ENCODE measurements around the gene TOR2A.

TOR2A gene

DNA sequence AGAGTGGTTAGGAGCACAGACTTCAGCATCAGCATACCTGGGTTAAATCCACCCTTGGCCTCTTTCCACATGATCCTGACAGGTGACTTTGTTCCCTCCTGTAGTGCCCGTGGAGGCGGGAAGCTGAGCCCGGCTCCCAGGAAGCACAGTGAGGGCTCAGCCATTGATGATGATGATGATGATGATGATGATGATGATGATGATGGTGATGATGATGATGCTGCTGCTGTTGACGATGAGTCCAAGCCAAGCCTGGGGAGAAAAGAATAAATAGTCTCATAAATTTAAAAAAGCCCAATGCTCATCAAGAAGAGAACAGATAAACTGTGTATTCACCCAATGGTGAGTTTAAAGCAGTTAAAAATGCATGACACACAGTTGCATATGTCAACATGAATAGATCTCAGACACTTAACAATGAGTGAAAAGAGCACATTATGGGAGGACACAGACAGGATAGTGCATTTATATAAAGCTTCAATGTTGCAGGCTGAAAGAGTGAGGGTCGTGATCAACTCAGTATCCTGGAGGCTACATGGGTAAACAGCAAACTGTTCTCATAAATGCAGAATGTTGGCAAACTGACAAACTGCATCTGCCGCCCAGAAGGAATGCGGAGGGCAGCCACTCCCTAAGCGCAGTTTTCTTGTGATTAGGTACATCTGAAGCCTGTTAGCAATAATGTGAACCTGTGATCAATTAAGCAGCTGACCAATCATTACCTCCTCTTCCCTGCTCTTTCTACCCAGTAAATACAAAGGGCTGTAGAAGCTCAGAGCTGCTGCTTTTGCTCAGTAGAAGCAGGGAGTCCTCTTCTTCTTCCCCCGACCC lies 40.0 kb downstream of the TOR2A start:
- no peak for DNase-seq

DNA sequence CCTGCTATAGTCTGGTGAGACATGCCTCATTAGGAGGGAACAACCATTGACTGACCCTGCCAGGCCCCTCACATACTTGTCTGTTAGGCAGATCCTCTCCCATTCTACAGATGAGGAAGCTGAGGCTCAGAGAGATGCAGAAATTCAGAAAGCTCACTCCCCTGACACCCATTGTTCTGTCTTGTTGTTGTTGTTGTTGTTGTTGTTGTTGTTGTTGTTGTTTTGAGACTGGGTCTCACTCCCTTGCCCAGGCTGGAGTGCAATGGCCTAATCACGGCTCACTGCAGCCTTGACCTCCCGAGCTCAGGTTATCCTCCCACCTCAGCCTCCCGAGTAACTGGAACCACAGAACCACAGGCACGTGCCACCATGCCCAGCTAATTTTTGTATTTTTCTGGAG lies 41.4 kb downstream of the TOR2A start:
- DNase-seq = no peak

DNA sequence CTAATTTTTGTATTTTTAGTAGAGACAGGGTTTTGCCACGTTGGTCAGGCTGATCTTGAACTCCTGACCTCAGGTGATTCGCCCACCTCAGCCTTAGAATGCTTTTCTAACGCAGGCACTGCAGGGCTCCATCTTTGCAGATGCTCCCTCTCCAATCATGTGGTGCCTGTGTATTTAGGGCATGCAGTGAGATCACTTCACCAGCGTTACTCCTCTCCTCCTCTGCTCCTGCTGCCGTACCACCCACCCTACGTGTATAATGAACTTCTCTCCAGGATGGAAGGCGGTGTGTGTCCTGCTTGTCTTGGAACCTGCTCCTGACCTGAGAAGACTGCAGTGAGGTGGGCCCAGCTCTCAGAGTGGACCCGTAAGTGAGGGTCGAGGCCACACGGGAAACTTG lies 42.0 kb downstream of the TOR2A start:
- DNase-seq = no peak

GRCh38 chr9:127692071-127692470 lies 43.0 kb downstream of the TOR2A start:
- no peak for DNase-seq

DNA sequence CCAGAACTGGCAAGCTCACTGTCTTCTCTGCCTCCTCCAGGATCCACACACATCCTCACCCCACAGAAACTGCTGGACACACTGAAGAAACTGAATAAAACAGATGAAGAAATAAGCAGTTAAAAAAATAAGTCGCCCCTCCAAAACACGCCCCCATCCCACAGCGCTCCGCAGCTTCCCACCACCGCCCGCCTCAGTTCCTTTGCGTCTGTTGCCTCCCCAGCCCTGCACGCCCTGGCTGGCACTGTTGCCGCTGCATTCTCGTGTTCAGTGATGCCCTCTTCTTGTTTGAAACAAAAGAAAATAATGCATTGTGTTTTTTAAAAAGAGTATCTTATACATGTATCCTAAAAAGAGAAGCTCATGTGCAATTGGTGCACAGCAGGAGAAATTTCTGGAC lies 44.4 kb downstream of the TOR2A start:
- DNase-seq = no peak

- no peak for DNase-seq
These were observed 45.6 kb downstream of the TOR2A start for GRCh38 chr9:127689329-127690000.

DNA sequence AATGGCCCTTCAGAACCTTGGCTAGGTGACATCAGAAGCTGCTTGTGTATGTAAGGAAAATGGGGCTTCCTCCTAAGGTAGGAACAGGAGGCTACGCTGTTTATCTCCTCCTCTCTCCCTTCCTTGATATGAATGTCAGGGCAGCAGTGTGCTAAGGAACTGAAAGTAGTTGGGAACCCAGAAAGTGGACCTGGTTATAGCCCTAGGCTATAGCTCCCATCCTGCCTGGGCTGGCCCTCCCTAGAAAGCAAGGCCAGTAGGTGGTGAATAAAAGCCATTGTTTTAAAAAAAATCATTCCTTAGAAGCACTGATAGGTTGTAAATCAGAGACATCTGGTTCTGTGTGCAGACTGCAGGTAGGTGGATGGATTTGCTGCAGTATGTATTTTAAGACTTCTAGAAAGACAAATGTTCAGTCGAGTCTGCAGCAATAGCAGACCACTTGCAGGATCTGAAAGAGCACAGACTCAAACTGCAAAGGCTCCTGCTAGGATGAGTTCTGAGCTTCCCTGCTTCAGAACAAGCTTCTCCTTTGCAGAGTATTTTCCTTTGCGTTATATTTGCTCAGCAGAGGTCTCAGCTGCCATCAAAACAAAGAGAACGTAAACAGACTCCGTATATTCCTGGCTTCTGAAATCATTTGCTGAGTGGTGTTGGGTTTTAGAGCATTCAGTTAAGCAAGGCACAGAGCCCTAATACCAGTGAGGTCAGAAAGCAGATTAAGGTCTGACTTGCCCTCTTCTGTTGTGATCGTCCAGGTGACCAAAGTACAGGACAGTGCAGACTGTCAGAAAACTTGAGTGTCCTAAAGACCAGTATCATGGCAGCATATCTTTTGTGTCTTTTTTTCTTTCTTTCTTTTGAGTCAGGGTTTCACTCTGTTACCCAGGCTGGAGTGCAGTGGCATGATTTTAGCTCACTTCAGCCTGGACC lies 48.4 kb downstream of the TOR2A start:
- DNase-seq = no peak

DNA sequence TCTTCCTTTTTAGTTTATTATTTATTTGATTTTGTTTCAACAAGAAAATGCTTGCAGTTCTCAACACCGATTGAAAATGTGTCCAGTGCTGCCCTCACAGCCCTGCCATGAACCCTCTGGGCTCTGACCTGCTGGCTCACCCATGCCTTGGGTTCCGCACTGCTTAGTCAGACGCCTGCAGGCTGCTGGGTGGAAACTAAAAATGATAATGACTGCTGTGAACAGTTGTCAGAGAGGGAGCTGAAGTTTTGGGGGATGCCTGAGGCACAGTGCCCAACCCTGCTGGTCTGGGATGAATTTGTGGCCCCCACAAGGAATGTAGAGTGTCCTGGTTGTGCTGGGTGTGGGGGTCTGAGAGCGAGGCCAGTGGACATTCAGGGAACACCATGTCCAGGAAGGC lies 50.5 kb downstream of the TOR2A start:
- no peak for DNase-seq

DNA sequence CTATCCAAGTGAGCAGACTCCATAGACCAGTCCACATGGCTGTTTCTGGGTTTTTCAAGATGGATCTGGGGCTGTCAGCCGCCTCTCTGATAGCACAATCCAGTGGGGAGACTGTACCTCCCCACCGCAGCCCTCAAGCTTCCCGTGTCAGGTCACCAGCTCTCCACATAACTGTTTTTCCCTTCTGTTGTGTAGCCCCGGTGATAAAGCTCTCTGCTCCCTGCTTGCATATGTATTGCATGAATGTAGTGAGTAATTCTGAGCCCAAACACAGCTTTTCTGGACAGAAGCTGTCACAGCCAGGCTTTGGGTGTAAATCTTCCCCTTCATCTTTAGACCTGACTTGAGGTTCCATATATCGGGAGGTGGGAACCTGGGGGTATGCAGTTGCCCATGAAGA lies 51.4 kb downstream of the TOR2A start:
- DNase-seq = no peak

GRCh38 chr9:127682351-127683136 lies 52.5 kb downstream of the TOR2A start:
- no peak for DNase-seq

Measured in NCI-H82 (cell line).